ENCODE measurements around the gene MAGI3. TPM values are rescaled to one million over a fixed set of nuclear protein-coding genes. Genes with fewer than 3 reads are reported as not detected.
"Not testable (repeated sequence)": the region's sequence is repeated elsewhere in the genome, so short reads cannot be mapped to it uniquely, and the experiment has no call there.

The MAGI3 gene
- total and polyA plus RNA-seq, 8 donors, result 4.6 to 24.2 (median 15.6) TPM

- peak in 3 of 6 donors; percentile 41 to 58 (median 52) for DNase-seq
- WGBS, 2 donors, result 9 to 12% methylated on average over 2 of the region's 2 CpGs
- peak overlapping the region in 2 of 4 donors; percentile 13 to 60 for H3K27ac ChIP-seq
- peaks cover 13 to 37% (median 13%) of the 10 kb centered on the region in 3 donors for H3K4me1 ChIP-seq
- H3K4me3 ChIP-seq, result no peak overlapping the region
- H3K27me3 ChIP-seq, result no peaks in the 10 kb centered on the region
- peak; percentile 95 to 97 (median 96) for ATAC-seq
- no peak for TF ChIP-seq CTCF (IDR thresholded peaks at IDR 0.05)
- no peaks in the 10 kb centered on the region for H3K9me3 ChIP-seq
- H3K36me3 ChIP-seq, result no peaks in the 10 kb centered on the region
- intact Hi-C loops (cut with DNase I), result no loop called here
- FAIRE-seq, result peak; percentile 79
Observed at GRCh38 chr1:113456967-113457366, 66.7 kb downstream of the MAGI3 start.

- DNase-seq (no peak), FAIRE-seq (no peak), ATAC-seq (no peak)
- no peak overlapping the region for H3K4me3 ChIP-seq
- no peaks in the 10 kb centered on the region for H3K9me3 ChIP-seq
- no peaks in the 10 kb centered on the region for H3K27me3 ChIP-seq
- no peak for TF ChIP-seq CTCF (IDR thresholded peaks at IDR 0.05)
- no peaks in the 10 kb centered on the region for H3K36me3 ChIP-seq
- intact Hi-C loops (cut with DNase I), result no loop called here
- no peak overlapping the region for H3K27ac ChIP-seq
- H3K4me1 ChIP-seq, result peaks cover 6 to 22% (median 13%) of the 10 kb centered on the region in 3 donors
Observed at GRCh38 chr1:113459279-113459678, 69.0 kb downstream of the MAGI3 start.

GRCh38 chr1:113467991-113468390 is 77.7 kb downstream of the MAGI3 start:
- ATAC-seq (no peak), FAIRE-seq (peak; percentile 17), DNase-seq (no peak)
- Histone ChIP-seq H3K4me1 (peaks cover 0 to 11% (median 4%) of the 10 kb centered on the region in 3 donors), H3K36me3 (no peaks in the 10 kb centered on the region), H3K27ac (no peak overlapping the region), H3K4me3 (no peak overlapping the region), H3K9me3 (no peaks in the 10 kb centered on the region), H3K27me3 (no peaks in the 10 kb centered on the region)
- intact Hi-C loops (cut with DNase I), result no loop called here
- TF ChIP-seq CTCF (IDR thresholded peaks at IDR 0.05), result no peak

GRCh38 chr1:113478427-113479195 is 88.3 kb downstream of the MAGI3 start:
- intact Hi-C loops (cut with DNase I); H3K9me3 ChIP-seq; H3K4me1 ChIP-seq; FAIRE-seq; H3K4me3 ChIP-seq; H3K36me3 ChIP-seq; H3K27ac ChIP-seq; ATAC-seq; H3K27me3 ChIP-seq: not testable (repeated sequence)
- DNase-seq, result peak in 1 of 6 donors; percentile 30
- WGBS, 2 donors, result 92 to 93% methylated on average over 10 of the region's 10 CpGs

GRCh38 chr1:113479713-113480676 is 89.7 kb downstream of the MAGI3 start:
- Histone ChIP-seq H3K4me1 (no peaks in the 10 kb centered on the region), H3K36me3 (no peaks in the 10 kb centered on the region), H3K4me3 (no peak overlapping the region), H3K27ac (no peak overlapping the region), H3K9me3 (no peaks in the 10 kb centered on the region), H3K27me3 (no peaks in the 10 kb centered on the region)
- 96 to 98% methylated on average over 5 of the region's 5 CpGs for WGBS, 2 donors
- DNase-seq, result peak in 1 of 6 donors; percentile 29
- no peak for FAIRE-seq
- no peak for ATAC-seq
- TF ChIP-seq CTCF (IDR thresholded peaks at IDR 0.05), result no peak
- intact Hi-C loops (cut with DNase I), result no loop called here

GRCh38 chr1:113485131-113485530 is 94.8 kb downstream of the MAGI3 start:
- DNase-seq; H3K27ac ChIP-seq; intact Hi-C loops (cut with DNase I); ATAC-seq; H3K27me3 ChIP-seq; H3K4me1 ChIP-seq; H3K36me3 ChIP-seq; H3K4me3 ChIP-seq; H3K9me3 ChIP-seq; FAIRE-seq: not testable (repeated sequence)
- 93 to 95% methylated on average over 3 of the region's 3 CpGs for WGBS, 2 donors

All from pancreas (tissue), 10 donors.